ENCODE results near the gene LAMP1. TPM values are rescaled to one million over a fixed set of nuclear protein-coding genes. Genes with fewer than 3 reads are reported as not detected.

Gene LAMP1
- total and polyA plus RNA-seq, 9 donors = 51.7 to 212 (median 144) TPM

DNA sequence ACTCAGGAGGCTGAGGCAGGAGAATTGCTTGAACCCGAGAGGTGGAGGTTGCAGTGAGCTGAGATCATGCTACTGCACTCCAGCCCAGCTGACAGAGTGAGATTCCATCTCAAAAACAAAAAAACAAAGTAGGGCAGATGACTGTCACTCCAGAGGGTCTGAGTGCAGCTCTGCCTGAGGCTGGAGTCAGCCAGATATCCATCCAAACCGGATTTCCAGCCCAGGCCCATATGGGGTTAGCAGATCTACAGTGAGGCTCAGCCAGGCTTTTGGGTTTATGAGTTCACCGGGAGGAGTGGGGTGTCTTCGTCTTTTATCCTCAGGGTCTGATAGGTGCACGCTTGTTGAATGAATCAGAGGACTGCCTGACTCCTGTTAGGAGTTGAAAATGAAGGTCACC, 19.0 kb downstream of the LAMP1 start:
- Histone ChIP-seq H3K4me1 (ENCODE audit: insufficient read depth) (no peaks in the 10 kb centered on the region), H3K27ac (no peak overlapping the region), H3K27me3 (no peaks in the 10 kb centered on the region), H3K4me3 (no peak overlapping the region), H3K36me3 (no peaks in the 10 kb centered on the region), H3K9me3 (no peaks in the 10 kb centered on the region)
- WGBS, 3 donors = 74 to 90% (median 83%) methylated on average over 5 of the region's 5 CpGs
- intact Hi-C loops (cut with DNase I) = no loop called here
- DNase-seq = no peak
- TF ChIP-seq, protein P1, sequence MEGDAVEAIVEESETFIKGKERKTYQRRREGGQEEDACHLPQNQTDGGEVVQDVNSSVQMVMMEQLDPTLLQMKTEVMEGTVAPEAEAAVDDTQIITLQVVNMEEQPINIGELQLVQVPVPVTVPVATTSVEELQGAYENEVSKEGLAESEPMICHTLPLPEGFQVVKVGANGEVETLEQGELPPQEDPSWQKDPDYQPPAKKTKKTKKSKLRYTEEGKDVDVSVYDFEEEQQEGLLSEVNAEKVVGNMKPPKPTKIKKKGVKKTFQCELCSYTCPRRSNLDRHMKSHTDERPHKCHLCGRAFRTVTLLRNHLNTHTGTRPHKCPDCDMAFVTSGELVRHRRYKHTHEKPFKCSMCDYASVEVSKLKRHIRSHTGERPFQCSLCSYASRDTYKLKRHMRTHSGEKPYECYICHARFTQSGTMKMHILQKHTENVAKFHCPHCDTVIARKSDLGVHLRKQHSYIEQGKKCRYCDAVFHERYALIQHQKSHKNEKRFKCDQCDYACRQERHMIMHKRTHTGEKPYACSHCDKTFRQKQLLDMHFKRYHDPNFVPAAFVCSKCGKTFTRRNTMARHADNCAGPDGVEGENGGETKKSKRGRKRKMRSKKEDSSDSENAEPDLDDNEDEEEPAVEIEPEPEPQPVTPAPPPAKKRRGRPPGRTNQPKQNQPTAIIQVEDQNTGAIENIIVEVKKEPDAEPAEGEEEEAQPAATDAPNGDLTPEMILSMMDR (IDR thresholded peaks at IDR 0.05) = no peak
- TF ChIP-seq POLR2A (IDR thresholded peaks at IDR 0.05) (no peak), EP300 (IDR thresholded peaks at IDR 0.05) (no peak)

DNA sequence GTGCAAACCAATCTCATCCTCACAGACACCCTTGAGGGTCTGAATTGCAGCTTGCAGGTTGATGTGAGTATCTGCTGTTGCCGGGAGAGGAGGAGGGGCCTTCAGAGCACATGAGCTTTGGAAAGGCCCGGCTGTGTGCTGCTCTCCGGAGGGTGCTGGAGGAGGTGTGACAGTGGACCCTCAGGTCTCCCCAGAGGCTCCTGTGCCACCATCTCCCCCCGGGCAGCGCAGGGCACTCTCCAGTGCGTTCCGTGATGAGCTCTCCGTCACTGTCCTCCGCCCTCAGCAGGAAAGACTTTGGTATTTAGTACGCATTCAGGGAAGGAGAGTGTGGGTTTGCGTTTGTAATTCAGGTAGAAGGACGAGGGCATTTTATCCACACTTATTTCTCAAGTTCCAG, 20.0 kb downstream of the LAMP1 start:
- H3K36me3 ChIP-seq = no peaks in the 10 kb centered on the region
- TF ChIP-seq EP300 (IDR thresholded peaks at IDR 0.05) = no peak
- TF ChIP-seq, protein P1 (IDR thresholded peaks at IDR 0.05) = no peak
- TF ChIP-seq POLR2A (IDR thresholded peaks at IDR 0.05) = no peak
- no peak overlapping the region for H3K4me3 ChIP-seq
- H3K4me1 ChIP-seq (ENCODE audit: insufficient read depth) = no peaks in the 10 kb centered on the region
- DNase-seq = no peak
- no peaks in the 10 kb centered on the region for H3K27me3 ChIP-seq
- no peaks in the 10 kb centered on the region for H3K9me3 ChIP-seq
- H3K27ac ChIP-seq = no peak overlapping the region
- WGBS, 3 donors = 83 to 91% (median 84%) methylated on average over 12 of the region's 12 CpGs
- intact Hi-C loops (cut with DNase I) = no loop called here

DNA sequence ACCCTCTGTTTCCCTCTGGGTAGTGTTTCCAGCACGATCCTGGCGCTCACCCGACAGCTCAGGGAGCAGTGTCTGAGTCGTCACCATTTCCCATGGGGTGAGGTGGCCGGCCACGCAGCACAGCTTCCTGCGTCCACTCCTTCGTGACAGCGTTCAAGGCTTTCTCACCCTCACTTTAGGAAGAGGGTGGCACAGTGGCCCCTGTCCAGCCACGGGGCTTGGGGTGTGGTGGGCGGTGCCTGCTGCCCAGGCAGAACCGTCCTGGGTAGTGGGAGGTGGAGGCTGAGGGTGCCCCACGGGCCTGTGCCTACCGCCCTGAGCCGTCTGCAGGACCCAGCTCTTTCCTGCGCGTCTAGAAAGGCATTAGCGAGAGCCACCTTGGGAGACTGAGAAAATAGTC, 21.9 kb downstream of the LAMP1 start:
- Histone ChIP-seq H3K4me3 (no peak overlapping the region), H3K36me3 (no peaks in the 10 kb centered on the region)
- TF ChIP-seq, protein P1 (IDR thresholded peaks at IDR 0.05) = no peak
- TF ChIP-seq POLR2A (IDR thresholded peaks at IDR 0.05) = no peak
- no peak for TF ChIP-seq EP300 (IDR thresholded peaks at IDR 0.05)

DNA sequence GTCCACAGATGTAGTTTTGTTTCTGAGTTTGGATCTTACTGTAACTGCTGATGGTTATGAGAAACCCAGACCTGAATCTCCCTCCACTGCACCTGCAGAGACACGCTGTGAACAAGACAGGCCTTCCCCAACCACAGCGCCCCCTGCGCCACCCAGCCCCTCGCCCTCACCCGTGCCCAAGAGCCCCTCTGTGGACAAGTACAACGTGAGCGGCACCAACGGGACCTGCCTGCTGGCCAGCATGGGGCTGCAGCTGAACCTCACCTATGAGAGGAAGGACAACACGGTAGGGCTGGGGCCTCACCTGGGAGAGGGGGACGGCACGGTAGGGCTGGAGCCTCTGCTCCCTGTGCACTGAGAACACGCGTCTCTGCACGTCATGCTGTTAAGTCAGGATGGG, 22.3 kb downstream of the LAMP1 start:
- DNase-seq = no peak
- intact Hi-C loops (cut with DNase I) = no loop called here
- H3K36me3 ChIP-seq = no peaks in the 10 kb centered on the region

More for the DNA sequence above, 21.9 kb downstream of the LAMP1 start:
- Histone ChIP-seq H3K27ac (no peak overlapping the region), H3K27me3 (no peaks in the 10 kb centered on the region), H3K4me1 (ENCODE audit: insufficient read depth) (no peaks in the 10 kb centered on the region), H3K9me3 (no peaks in the 10 kb centered on the region)
- 87 to 91% (median 90%) methylated on average over 18 of the region's 18 CpGs for WGBS, 3 donors
- intact Hi-C loops (cut with DNase I) = no loop called here
- DNase-seq = no peak

More for the DNA sequence above, 22.3 kb downstream of the LAMP1 start:
- 86 to 91% (median 88%) methylated on average over 14 of the region's 14 CpGs for WGBS, 3 donors
- Histone ChIP-seq H3K4me3 (no peak overlapping the region), H3K27me3 (no peaks in the 10 kb centered on the region), H3K4me1 (ENCODE audit: insufficient read depth) (no peaks in the 10 kb centered on the region), H3K9me3 (no peaks in the 10 kb centered on the region), H3K27ac (no peak overlapping the region)
- TF ChIP-seq, protein P1 (IDR thresholded peaks at IDR 0.05) = no peak
- TF ChIP-seq EP300 (IDR thresholded peaks at IDR 0.05) (no peak), POLR2A (IDR thresholded peaks at IDR 0.05) (no peak)

All from ovary (tissue), 9 donors.